AG09309 (cell line): ENCODE data around the gene PPM1N.

ENCODE experiments used
- DNase-seq: peaks from one replicate; pipeline ENCODE4 v3.0.0-alpha.2; 2010; ENCODE audit warnings: low read depth
- H3K4me3 ChIP-seq: 2 replicates; pipeline ENCODE4 v1.5.1; 2011; ENCODE audit warnings: mild to moderate bottlenecking, low read depth, low read length, moderate library complexity; ENCODE audit not compliant: control insufficient read depth
- CTCF ChIP-seq: IDR thresholded peaks from 2 replicates; pipeline ENCODE4 v1.5.1; 2011; ENCODE audit warnings: mild to moderate bottlenecking, low read depth, low read length, inconsistent platforms; ENCODE audit not compliant: insufficient read depth, control insufficient read depth; ENCODE audit errors: missing control alignments

PPM1N gene, protein sequence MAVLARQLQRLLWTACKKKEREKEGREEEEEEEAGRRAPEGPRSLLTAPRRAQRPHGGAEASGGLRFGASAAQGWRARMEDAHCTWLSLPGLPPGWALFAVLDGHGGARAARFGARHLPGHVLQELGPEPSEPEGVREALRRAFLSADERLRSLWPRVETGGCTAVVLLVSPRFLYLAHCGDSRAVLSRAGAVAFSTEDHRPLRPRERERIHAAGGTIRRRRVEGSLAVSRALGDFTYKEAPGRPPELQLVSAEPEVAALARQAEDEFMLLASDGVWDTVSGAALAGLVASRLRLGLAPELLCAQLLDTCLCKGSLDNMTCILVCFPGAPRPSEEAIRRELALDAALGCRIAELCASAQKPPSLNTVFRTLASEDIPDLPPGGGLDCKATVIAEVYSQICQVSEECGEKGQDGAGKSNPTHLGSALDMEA

DNA sequence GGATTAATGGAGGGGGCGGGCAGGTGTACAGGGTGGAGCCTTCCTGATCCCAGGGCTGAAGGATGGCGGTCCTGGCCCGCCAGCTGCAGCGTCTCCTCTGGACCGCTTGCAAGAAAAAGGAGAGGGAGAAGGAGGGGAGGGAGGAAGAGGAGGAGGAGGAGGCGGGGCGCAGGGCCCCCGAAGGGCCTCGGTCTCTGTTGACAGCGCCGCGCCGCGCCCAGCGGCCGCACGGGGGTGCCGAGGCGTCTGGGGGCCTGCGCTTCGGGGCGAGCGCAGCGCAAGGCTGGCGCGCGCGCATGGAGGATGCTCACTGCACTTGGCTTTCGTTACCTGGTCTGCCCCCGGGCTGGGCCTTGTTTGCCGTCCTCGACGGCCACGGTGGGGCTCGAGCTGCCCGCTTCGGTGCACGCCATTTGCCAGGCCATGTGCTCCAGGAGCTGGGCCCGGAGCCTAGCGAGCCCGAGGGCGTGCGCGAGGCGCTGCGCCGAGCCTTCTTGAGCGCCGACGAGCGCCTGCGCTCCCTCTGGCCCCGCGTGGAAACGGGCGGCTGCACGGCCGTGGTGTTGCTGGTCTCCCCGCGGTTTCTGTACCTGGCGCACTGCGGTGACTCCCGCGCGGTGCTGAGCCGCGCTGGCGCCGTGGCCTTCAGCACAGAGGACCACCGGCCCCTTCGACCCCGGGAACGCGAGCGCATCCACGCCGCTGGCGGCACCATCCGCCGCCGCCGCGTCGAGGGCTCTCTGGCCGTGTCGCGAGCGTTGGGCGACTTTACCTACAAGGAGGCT is at the start of gene PPM1N:
Gene PPM1N (plus strand): TSS at position 33 of the 785 bp plus-strand sequence. CDS start 30 bp downstream, at position 63.
- TF ChIP-seq CTCF, result no peak
- DNase-seq, result no peak
- H3K4me3 ChIP-seq, result peak within 1 kb of the TSS; percentile 32

GRCh38 chr19:45448887-45449299 is 49.4 kb upstream of the PPM1N start:
- no peak overlapping the region for H3K4me3 ChIP-seq
- TF ChIP-seq CTCF, result no peak
- no peak for DNase-seq

DNA sequence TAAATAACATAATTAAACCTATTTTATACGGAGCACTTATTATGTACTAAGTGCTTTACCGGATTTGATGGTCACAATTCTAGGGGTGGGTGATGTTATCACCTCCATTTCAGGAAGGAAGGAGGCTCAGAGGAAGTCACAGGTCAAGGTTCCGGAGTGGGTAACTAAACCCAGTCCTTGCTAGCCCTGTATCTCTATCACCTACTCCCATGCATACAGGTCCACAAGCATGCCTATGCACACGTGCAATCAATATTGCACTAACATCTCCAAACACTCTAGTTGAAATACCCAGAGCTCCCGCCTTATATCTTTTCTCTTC is 48.3 kb upstream of the PPM1N start:
- TF ChIP-seq CTCF, result no peak
- peak overlapping the region; percentile 49 for H3K4me3 ChIP-seq
- no peak for DNase-seq

- H3K4me3 ChIP-seq, result peak overlapping the region; percentile 63
- DNase-seq, result no peak
- TF ChIP-seq CTCF, result no peak
These were observed 47.0 kb upstream of the PPM1N start for GRCh38 chr19:45451131-45451849.

DNA sequence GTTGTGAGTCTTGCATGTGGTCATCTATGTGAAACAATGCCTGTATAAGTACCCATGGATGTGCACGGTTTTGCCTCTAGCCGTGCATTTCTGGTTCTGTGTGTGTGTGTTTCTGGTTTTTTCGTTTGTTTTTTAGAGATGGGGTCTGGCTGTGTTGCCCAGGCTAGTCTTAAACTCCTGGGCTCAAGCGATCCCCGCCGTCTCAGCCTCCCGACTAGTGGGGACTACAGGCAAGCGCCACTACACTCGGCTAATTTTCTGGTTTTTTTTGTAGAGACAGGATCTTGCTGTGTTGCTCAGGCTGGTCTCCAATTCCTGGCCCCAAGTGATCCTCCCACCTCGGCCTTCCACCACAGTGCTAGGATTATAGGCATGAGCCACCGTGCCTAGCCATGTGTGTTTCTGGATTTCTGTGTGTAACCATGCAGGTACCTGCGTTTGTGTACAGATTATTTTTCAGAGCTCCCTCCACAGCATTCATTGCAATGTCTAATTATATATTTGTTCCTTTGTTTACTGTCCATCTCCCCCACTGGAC is 46.3 kb upstream of the PPM1N start:
- H3K4me3 ChIP-seq, result no peak overlapping the region
- DNase-seq, result no peak
- TF ChIP-seq CTCF, result no peak
